Naive thymus-derived CD8-positive, alpha-beta T cell (primary cell): ENCODE measurements around the gene PDZD7. TPM values are rescaled to one million over a fixed set of nuclear protein-coding genes. Genes with fewer than 3 reads are reported as not detected.

Experiments
- ATAC-seq, 2 donors: fragments of 150-1000 bp; cut with Tn5 transposase in 1 of 2; sonication (Bioruptor Pico), chemical (Tn5 transposase) in 1 of 2; 1 replicate in 1 of 2; 2 replicates in 1 of 2; pipeline ENCODE4 v1.10.0; 2021; ENCODE audit warnings: mild to moderate bottlenecking in 2 of 2, moderate library complexity in 2 of 2
- POLR2A ChIA-PET: fragments of 350-600 bp; sonication (Branson Sonifier 250); formaldehyde crosslinking; loops from one replicate; lab custom pipeline; 2021; ENCODE audit warnings: antibody characterized with exemption; lab: Charles Lee
- DNase-seq, 10 donors: peaks; one replicate each; pipeline versions ENCODE4 v3.0.0 to v3.0.0-alpha.2; 2020 to 2022
- H3K27ac Mint-ChIP-seq, 10 donors: one replicate each; pipeline ENCODE4 v1.8.0; 2020 to 2022; ENCODE audit warnings: mild to moderate bottlenecking in 10 of 10, mixed read lengths in 10 of 10, moderate library complexity in 4 of 10, inconsistent platforms in 1 of 10
- H3K27me3 Mint-ChIP-seq, 5 donors: one replicate each; pipeline ENCODE4 v1.8.0; 2021 to 2022; ENCODE audit warnings: mixed read lengths in 5 of 5
- H3K36me3 Mint-ChIP-seq, 3 donors: one replicate each; pipeline ENCODE4 v1.8.0; 2020 to 2022; ENCODE audit warnings: mixed read lengths in 3 of 3, mild to moderate bottlenecking in 2 of 3, inconsistent platforms in 1 of 3
- H3K4me1 Mint-ChIP-seq, 4 donors: one replicate each; pipeline ENCODE4 v1.8.0; 2021 to 2022; ENCODE audit warnings: mixed read lengths in 4 of 4
- H3K4me3 Mint-ChIP-seq, 10 donors: one replicate each; pipeline ENCODE4 v1.8.0; 2020 to 2022; ENCODE audit warnings: mild to moderate bottlenecking in 10 of 10, mixed read lengths in 10 of 10, moderate library complexity in 6 of 10, inconsistent platforms in 1 of 10
- H3K9me3 Mint-ChIP-seq, 9 donors: one replicate each; pipeline ENCODE4 v1.8.0; 2020 to 2022; ENCODE audit warnings: mixed read lengths in 9 of 9, mild to moderate bottlenecking in 3 of 9, inconsistent platforms in 1 of 9, moderate library complexity in 1 of 9
- polyA plus RNA-seq, 3 donors: library from polyadenylated mRNA; unstranded; fragments of 300-500 nt; fragmentation: Illumina TruSeq; gene quantifications; one replicate each; pipeline ENCODE4 v1.2.3, GENCODE V29; 2021
- total RNA-seq, 8 experiments: library from RNA in 2 of 8; stranded (reverse) in 2 of 8; gene quantifications; one replicate each; pipeline ENCODE4 v1.2.3 and lab custom pipeline; 2021 to 2026

PDZD7 gene
- total and polyA plus RNA-seq, 5 experiments from 2014 or later = 0.39 to 1.4 (median 1.1) TPM

DNA sequence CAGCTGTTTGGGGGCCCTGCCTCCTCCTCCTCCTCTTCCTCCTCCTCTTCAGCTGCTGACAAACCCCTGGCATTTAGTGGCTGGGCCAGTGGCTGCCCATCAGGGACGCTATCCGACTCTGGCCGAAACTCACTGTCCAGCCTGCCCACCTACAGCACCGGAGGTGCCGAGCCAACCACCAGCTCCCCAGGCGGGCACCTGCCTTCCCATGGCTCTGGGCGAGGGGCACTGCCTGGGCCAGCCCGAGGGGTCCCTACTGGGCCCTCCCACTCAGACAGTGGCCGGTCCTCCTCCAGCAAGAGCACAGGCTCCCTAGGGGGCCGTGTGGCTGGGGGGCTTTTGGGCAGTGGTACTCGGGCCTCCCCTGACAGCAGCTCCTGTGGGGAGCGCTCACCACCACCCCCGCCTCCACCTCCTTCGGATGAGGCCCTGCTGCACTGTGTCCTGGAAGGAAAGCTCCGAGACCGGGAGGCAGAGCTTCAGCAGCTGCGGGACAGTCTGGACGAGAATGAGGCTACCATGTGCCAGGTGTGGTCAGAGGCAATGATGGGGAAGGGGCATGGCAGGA is 27.2 kb downstream of the PDZD7 start:
- H3K4me3 Mint-ChIP-seq = no peak overlapping the region
- H3K36me3 Mint-ChIP-seq = peaks cover 0 to 9% (median 0%) of the 10 kb centered on the region in 3 donors
- DNase-seq = no peak
- POLR2A ChIA-PET = interaction anchor here (1.1 kb wide), 1 partner anchor 11 kb away, joined by 3 read pairs; no protein-coding TSS in a partner anchor
- H3K27ac Mint-ChIP-seq = no peak overlapping the region
- no peaks in the 10 kb centered on the region for H3K9me3 Mint-ChIP-seq
- H3K4me1 Mint-ChIP-seq = peaks cover 8 to 16% (median 11%) of the 10 kb centered on the region in 4 donors
- ATAC-seq = no peak
- no peaks in the 10 kb centered on the region for H3K27me3 Mint-ChIP-seq

DNA sequence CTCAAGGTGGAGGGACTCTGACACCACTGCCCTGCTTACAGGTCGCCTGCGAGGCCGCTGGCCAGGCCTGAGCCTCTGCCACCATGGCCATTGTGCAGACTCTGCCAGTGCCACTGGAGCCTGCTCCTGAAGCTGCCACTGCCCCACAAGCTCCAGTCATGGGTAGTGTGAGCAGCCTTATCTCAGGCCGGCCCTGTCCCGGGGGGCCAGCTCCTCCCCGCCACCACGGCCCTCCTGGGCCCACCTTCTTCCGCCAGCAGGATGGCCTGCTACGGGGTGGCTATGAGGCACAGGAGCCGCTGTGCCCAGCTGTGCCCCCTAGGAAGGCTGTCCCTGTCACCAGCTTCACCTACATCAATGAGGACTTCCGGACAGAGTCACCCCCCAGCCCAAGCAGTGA is 28.5 kb downstream of the PDZD7 start:
- H3K4me3 Mint-ChIP-seq = peak overlapping the region in 1 of 10 donors; percentile 4
- H3K27me3 Mint-ChIP-seq = no peaks in the 10 kb centered on the region
- peaks cover 0 to 9% (median 0%) of the 10 kb centered on the region in 3 donors for H3K36me3 Mint-ChIP-seq
- H3K27ac Mint-ChIP-seq = no peak overlapping the region
- DNase-seq (no peak), ATAC-seq (no peak)
- POLR2A ChIA-PET = interaction anchor here (0.6 to 1.1 kb wide), 2 partner anchors 12 to 74 kb away, joined by 3 read pairs; no protein-coding TSS in a partner anchor
- H3K4me1 Mint-ChIP-seq = peaks cover 16 to 26% (median 20%) of the 10 kb centered on the region in 4 donors
- no peaks in the 10 kb centered on the region for H3K9me3 Mint-ChIP-seq

DNA sequence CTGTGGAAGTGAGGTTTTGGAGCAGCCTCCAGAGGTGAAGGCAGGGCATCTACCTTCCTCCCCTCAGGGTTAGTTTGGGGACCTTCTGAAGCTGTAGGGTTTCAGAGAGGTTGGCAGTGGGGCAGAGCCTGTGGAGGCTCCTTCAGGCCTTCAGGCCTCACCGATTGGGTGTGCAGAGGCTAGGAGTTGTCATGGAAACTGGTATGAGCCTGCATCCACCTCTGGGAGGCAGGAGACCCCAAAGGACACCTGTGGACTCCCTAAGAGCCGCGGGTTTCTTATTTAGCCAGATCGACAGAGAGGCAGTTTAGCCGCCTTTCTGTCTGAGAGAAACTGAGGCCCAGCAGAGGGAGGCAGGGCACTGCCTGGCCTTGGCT is 29.3 kb downstream of the PDZD7 start:
- peaks cover 0 to 9% (median 0%) of the 10 kb centered on the region in 3 donors for H3K36me3 Mint-ChIP-seq
- no peaks in the 10 kb centered on the region for H3K9me3 Mint-ChIP-seq
- ATAC-seq = no peak
- POLR2A ChIA-PET = no interaction called here
- peaks cover 17 to 26% (median 23%) of the 10 kb centered on the region in 4 donors for H3K4me1 Mint-ChIP-seq
- peak overlapping the region in 2 of 10 donors; percentile 90 to 97 for H3K27ac Mint-ChIP-seq
- no peaks in the 10 kb centered on the region for H3K27me3 Mint-ChIP-seq
- no peak for DNase-seq
- H3K4me3 Mint-ChIP-seq = no peak overlapping the region

DNA sequence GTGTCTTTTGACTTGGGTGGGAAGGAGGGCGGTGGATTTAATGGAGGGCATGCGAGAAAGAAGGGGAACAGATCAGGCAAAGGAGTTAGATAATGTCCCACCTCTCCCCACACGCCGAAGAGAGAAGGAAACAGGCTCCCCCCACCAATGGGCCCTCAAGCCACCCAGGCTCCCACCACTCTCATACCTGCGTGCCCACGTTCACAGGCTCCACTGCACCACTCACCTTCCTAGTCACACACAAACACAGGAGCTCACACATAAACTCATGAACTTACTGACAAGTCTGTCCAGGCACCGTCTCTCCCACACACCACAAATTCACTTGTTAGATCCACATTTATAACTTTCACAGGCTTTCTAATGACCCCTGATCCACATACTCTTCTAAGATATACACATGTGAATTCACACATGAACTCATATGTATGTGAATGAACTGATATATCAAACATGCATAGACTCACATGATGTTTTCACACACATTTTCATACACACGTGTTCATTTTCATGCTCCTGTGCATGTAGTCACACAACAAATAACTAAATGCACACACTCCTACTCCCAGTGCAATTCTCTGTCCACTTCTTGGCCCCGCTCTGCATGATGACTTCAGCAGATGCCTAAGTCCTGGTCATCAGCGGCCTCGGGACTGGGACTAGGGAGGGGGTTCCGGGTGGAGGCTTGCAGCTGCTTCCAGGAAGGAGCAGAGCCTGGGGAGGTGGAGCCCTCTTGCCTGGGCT is 29.8 kb downstream of the PDZD7 start:
- Mint-ChIP-seq H3K27me3 (no peaks in the 10 kb centered on the region), H3K4me3 (peak overlapping the region; percentile 26 to 89 (median 79)), H3K27ac (peak overlapping the region; percentile 13 to 97 (median 80)), H3K9me3 (no peaks in the 10 kb centered on the region), H3K36me3 (peaks cover 0 to 7% (median 0%) of the 10 kb centered on the region in 3 donors), H3K4me1 (peaks cover 21 to 32% (median 28%) of the 10 kb centered on the region in 4 donors)
- ATAC-seq (no peak), DNase-seq (no peak)
- POLR2A ChIA-PET = no interaction called here

DNA sequence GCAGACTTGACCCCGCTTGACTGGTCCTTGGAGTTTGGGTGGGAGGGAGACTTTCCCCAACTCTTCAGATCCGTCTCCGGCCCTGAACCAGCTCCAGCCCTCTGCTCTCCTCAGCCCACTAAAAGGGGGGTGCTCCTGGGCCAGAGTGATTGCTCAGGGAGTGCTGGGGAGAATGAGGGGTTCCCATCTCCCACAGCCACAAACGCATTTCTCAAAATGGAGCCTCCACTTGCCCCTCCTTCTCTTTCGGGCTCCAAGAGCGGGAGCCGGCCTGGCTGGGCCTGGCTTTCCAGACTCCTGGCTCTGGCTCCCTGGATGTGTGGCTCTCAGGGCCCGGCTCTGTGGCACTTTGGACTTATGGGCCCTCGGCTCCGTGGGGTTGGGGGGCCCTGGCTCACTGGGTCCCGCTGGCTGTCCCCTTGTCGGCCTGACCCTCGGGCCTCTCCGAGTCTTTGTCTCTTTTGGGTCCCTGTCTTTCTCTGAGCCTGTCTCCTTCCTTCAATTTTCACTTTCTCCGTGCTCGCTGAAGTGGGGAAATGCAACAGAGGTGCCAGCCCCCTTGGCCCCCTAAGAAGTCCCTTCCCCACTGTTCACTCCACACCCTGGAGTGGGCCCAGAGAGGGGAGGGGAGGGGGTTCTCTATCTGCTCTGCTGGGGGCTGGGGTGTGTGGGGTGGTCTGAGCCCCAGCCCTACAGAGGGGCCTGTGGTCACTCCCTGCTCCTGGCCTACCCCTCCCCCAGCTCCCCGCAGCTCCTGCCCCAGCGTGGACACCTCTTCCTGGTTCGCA is 30.6 kb downstream of the PDZD7 start:
- peaks cover 21 to 33% (median 30%) of the 10 kb centered on the region in 4 donors for H3K4me1 Mint-ChIP-seq
- POLR2A ChIA-PET = interaction anchor here (1.3 to 5.7 kb wide), 5 partner anchors 12 to 32 kb away, joined by 4 to 82 read pairs (median 34); partner anchors contain the start of genes MRPL43, PDZD7, SFXN3 and TWNK
- no peaks in the 10 kb centered on the region for H3K27me3 Mint-ChIP-seq
- peak overlapping the region in 9 of 10 donors; percentile 65 to 97 (median 81) for H3K27ac Mint-ChIP-seq
- DNase-seq = peak in 1 of 10 donors; percentile 54
- peaks cover 0 to 6% (median 0%) of the 10 kb centered on the region in 3 donors for H3K36me3 Mint-ChIP-seq
- peak overlapping the region; percentile 26 to 89 (median 79) for H3K4me3 Mint-ChIP-seq
- H3K9me3 Mint-ChIP-seq = no peaks in the 10 kb centered on the region
- no peak for ATAC-seq

DNA sequence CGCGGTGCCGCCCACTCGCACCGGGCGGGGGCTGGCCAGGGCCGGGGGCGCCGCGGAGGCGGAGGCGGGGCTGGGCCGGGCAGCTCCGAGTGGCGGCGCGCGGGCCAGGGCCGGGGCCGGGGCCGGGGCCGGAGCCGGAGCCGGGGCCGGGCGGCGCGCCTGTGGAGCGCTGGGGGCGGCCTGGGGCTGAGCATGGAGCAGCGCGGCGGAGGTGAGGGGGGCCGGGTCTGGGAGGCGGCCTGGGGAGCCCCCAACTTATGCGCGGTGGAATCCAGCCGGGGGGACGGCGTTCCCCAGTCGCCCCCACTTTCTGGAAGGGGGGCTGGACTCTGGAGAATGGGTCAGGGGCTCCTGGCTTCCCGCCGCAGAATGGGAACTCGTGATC is 31.2 kb downstream of the PDZD7 start, which contains the start of gene LZTS2:
LZTS2 (plus strand) TSS at position 67 of the 385 bp plus-strand sequence. CDS start 2,731 bp downstream, outside the sequence.
- peaks cover 22 to 33% (median 30%) of the 10 kb centered on the region in 4 donors for H3K4me1 Mint-ChIP-seq

DNA sequence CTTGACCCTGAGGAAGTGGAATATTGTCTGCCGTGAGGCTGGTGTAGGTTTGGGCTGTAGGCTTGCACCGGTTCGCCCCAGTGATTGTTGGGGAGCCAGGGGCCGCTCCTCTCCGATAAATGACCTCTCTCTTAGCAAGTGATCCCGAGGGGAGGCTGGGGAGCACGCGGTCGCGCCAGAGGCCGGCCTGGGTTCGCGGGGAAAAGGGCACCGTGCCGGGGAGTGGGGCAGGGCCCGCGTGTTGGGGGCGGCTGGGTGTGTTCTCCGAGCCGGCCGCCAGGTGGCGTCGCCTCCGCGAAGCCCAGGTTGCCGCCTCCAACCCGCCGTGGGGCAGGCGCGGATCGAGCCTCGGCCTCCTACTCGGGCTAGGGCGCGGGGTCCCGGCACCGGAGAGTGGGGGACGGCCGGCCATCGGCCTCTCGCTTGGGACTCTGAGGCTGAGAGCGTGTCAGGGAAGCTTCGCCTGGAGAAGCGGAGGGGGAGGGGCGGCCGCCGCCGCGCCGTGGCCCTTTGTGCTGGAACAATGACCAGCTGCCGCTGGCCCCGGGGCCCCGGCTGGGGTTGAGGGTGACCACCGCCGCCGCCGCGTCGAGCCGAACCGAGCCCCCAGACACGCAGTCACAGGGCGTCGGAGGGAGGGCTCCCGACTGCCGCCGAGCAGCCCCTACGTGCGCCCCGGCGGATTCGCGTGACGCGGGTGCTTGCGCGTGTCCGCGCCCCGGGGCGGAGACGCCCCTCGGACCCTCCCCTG is 31.8 kb downstream of the PDZD7 start:
- ATAC-seq = peak; percentile 68 to 73
- peak; percentile 64 to 87 (median 80) for DNase-seq
- POLR2A ChIA-PET = interaction anchor here (0.7 to 5.7 kb wide), 11 partner anchors 9 to 87 kb away, joined by 3 to 82 read pairs (median 4); partner anchors contain the start of genes MRPL43, PDZD7, SFXN3 and SLF2
- Mint-ChIP-seq H3K36me3 (peaks cover 0 to 7% (median 0%) of the 10 kb centered on the region in 3 donors), H3K4me1 (peaks cover 25 to 33% (median 30%) of the 10 kb centered on the region in 4 donors), H3K27ac (peak overlapping the region; percentile 87 to 97 (median 93)), H3K9me3 (no peaks in the 10 kb centered on the region), H3K4me3 (peak overlapping the region; percentile 81 to 95 (median 92)), H3K27me3 (no peaks in the 10 kb centered on the region)

More for the DNA sequence above, 31.2 kb downstream of the PDZD7 start, which contains the start of gene LZTS2:
- no peak for ATAC-seq
- Mint-ChIP-seq H3K4me3 (peak within 1 kb of the TSS; percentile 81 to 95 (median 92)), H3K27ac (peak within 1 kb of the TSS; percentile 87 to 97 (median 93)), H3K27me3 (no peaks in the 10 kb centered on the region), H3K36me3 (peaks cover 0 to 3% (median 0%) of the 10 kb centered on the region in 3 donors), H3K9me3 (no peaks in the 10 kb centered on the region)
- no peak for DNase-seq
- POLR2A ChIA-PET = interaction anchor here (0.8 to 5.7 kb wide), 8 partner anchors 8 to 32 kb away, joined by 3 to 82 read pairs (median 4); partner anchors contain the start of genes MRPL43, PDZD7, SFXN3 and TWNK

DNA sequence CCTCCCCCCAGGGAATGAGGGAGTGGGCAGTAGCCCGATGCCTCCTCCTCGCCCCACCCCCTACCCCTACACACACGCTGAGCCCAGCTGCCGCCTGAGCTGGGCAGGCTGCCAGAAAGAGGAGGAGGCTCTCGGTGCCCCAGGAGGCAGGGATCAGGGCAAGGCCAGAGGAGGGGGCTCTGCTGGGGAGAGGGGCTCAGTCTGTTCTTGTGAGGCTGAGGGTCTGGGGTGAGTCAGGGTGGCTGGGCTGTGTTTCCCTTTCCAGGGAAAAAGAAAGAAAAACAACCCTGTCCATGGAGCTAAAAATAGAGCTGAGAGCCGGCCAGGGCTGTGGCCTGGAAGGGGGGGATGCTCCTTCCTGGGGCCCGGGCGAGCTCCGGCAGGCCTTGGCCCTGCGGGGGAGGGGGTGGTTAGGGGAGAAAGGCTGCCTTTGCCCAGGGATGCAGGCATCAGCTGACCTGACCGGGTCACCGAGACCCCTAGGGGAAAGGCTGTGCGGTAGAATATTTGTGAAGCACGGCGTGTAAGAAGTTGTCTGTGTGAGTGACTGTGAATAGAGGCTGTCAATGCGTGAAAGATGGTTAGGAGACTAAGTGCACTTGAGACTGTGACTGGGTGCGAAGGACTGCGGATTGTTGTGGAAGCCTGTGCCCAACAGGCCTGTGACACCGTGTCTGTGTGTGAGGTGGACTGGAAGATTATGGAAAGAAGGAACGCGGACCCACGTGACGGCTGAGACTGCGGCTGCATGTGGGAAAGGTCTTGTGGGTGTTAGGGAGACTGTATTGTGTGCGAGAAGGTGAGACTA is 32.5 kb downstream of the PDZD7 start:
- H3K4me1 Mint-ChIP-seq = peaks cover 25 to 33% (median 30%) of the 10 kb centered on the region in 4 donors
- DNase-seq (peak in 9 of 10 donors; percentile 54 to 85 (median 68)), ATAC-seq (peak; percentile 25 to 34)
- peak overlapping the region; percentile 81 to 95 (median 92) for H3K4me3 Mint-ChIP-seq
- peaks cover 0 to 9% (median 0%) of the 10 kb centered on the region in 3 donors for H3K36me3 Mint-ChIP-seq
- H3K27ac Mint-ChIP-seq = peak overlapping the region; percentile 87 to 97 (median 93)
- POLR2A ChIA-PET = interaction anchor here (0.6 to 5.7 kb wide), 15 partner anchors 10 to 590 kb away, joined by 3 to 82 read pairs (median 4); partner anchors contain the start of genes DPCD, KAZALD1, MRPL43 and PDZD7
- H3K27me3 Mint-ChIP-seq = no peaks in the 10 kb centered on the region
- H3K9me3 Mint-ChIP-seq = no peaks in the 10 kb centered on the region

DNA sequence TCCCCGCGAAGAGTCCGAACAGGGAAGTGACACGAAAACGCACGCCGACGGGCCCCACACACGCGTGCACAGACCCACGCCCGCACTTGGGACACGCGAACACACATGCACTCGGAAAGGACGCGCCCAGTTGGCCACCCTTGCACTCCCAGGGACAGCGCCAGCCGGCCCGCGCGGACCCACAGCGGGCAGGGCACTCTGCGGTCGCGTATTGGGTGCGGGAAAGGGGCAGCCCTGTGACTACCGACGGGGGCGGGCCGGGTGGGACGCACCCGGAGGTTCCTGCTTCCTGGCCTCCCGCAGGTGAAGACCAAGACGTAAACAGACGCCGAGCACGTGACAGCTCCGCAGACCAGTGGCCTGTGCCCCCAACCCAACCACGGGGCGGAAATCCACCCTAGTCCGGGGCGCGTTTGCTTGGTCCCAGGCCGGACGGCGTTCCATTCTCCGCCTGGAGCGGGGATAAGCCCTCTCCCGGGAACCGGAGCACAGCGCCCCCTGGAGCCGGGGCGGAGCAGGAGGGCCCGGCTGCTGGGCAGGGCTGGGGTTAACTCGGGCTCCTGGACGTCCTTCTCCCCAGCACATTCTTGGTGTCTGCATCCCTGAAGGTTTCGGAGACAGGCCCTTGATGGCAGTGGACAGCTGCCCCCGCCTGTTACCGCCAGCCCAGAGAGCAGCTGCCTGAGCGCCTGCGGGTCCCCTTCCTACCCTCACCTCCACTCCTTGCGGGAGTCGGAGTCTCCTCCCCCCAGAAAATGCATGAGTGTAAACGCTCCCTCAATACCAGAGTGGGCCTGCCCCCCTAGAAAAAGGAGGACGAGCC is 33.4 kb downstream of the PDZD7 start:
- ATAC-seq (peak; percentile 42 to 50), DNase-seq (peak; percentile 40 to 87 (median 72))
- H3K4me1 Mint-ChIP-seq = peaks cover 25 to 33% (median 30%) of the 10 kb centered on the region in 4 donors
- peak overlapping the region; percentile 87 to 97 (median 94) for H3K27ac Mint-ChIP-seq
- H3K9me3 Mint-ChIP-seq = no peaks in the 10 kb centered on the region
- POLR2A ChIA-PET = interaction anchor here (0.6 to 5.7 kb wide), 17 partner anchors 9 to 1920 kb away, joined by 3 to 82 read pairs (median 4); partner anchors contain the start of genes CNNM2, DPCD, KAZALD1 and MRPL43
- H3K4me3 Mint-ChIP-seq = peak overlapping the region; percentile 81 to 95 (median 92)
- H3K27me3 Mint-ChIP-seq = no peaks in the 10 kb centered on the region
- peaks cover 0 to 15% (median 0%) of the 10 kb centered on the region in 3 donors for H3K36me3 Mint-ChIP-seq
